ENCODE data around the gene CFL1. TPM values are rescaled to one million over a fixed set of nuclear protein-coding genes. Genes with fewer than 3 reads are reported as not detected.

CFL1 gene
- total RNA-seq, 4 donors from 2014 or later = 1,308 to 1,852 (median 1,703) TPM

DNA sequence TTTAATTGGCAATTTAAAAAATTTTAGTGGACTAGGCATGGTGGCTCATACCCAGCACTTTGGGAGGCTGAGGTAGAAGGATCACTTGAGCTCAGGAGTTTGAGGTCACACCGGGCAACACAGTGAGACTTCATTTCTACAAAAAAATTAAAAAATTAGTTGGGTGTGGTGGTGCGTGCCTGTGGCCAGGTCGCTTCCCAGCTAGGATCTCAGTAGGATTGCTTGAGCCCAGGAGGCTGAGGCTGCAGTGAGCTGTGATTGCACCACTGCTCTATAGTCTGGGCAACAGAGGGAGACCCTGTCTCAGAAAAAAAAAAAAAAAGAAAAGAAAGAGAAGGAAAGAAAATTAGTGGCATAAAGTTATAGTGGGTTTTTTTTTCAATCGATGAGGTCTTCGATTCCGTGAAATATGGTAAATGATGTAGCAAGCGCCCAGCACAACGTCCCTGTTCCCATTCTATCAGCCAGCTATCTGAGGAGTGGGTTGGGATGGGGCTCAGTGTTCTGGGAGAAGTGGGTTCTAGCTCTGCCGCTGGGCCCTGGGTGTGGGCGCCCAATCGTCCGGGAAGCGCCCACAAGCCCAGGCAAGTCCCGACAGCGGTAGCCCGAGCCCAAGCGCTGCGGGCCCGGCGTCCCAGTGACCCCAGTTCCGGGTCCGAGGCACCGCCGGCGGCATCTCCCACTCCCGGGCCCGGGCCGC, 40.8 kb upstream of the CFL1 start:
- peaks cover 21% of the 10 kb centered on the region for H3K27me3 ChIP-seq

GRCh38 chr11:65897020-65897471, 39.1 kb upstream of the CFL1 start:
- no peak overlapping the region for H3K27ac ChIP-seq
- intact Hi-C loops (cut with DNase I; ENCODE audit: low total_unique reads) = no loop called here
- in situ Hi-C loops (cut with MboI; ENCODE audit: low pct_ligation_motif_present in 1 of 4, low pct_unique_long_range_greater_than_20kb in 1 of 4, low sequenced_read_pairs in 3 of 4) = loop anchor here in 2 of 4 donors (25.0 kb wide), 1 partner anchor 90 kb away; no protein-coding TSS in a partner anchor
- H3K9me3 ChIP-seq = no peaks in the 10 kb centered on the region
- TF ChIP-seq, protein P1, sequence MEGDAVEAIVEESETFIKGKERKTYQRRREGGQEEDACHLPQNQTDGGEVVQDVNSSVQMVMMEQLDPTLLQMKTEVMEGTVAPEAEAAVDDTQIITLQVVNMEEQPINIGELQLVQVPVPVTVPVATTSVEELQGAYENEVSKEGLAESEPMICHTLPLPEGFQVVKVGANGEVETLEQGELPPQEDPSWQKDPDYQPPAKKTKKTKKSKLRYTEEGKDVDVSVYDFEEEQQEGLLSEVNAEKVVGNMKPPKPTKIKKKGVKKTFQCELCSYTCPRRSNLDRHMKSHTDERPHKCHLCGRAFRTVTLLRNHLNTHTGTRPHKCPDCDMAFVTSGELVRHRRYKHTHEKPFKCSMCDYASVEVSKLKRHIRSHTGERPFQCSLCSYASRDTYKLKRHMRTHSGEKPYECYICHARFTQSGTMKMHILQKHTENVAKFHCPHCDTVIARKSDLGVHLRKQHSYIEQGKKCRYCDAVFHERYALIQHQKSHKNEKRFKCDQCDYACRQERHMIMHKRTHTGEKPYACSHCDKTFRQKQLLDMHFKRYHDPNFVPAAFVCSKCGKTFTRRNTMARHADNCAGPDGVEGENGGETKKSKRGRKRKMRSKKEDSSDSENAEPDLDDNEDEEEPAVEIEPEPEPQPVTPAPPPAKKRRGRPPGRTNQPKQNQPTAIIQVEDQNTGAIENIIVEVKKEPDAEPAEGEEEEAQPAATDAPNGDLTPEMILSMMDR (IDR thresholded peaks at IDR 0.05) = no peak
- TF ChIP-seq POLR2A (IDR thresholded peaks at IDR 0.05) (no peak), EP300 (IDR thresholded peaks at IDR 0.05; ENCODE audit: low read depth) (no peak), POLR2AphosphoS5 (IDR thresholded peaks at IDR 0.05) (no peak)
- DNase-seq = no peak
- no peak overlapping the region for H3K4me3 ChIP-seq
- peaks cover 24 to 48% (median 36%) of the 10 kb centered on the region in 4 donors for H3K4me1 ChIP-seq
- peaks cover 21% of the 10 kb centered on the region for H3K27me3 ChIP-seq
- no peaks in the 10 kb centered on the region for H3K36me3 ChIP-seq
- WGBS, 2 donors (ENCODE audit: low coverage in 1 of 2) = 88 to 96% methylated on average over 3 to 4 of the region's 4 CpGs

More for the DNA sequence above, 40.8 kb upstream of the CFL1 start:
- no peaks in the 10 kb centered on the region for H3K9me3 ChIP-seq
- no peaks in the 10 kb centered on the region for H3K36me3 ChIP-seq
- TF ChIP-seq POLR2A (IDR thresholded peaks at IDR 0.05) (no peak), POLR2AphosphoS5 (IDR thresholded peaks at IDR 0.05) (no peak), EP300 (IDR thresholded peaks at IDR 0.05; ENCODE audit: low read depth) (no peak)
- peak overlapping the region in 2 of 4 donors; percentile 70 to 78 for H3K27ac ChIP-seq
- DNase-seq = no peak
- 36 to 80% methylated on average over 8 to 20 of the region's 28 CpGs for WGBS, 2 donors (ENCODE audit: low coverage in 1 of 2)
- peaks cover 6 to 30% (median 20%) of the 10 kb centered on the region in 4 donors for H3K4me1 ChIP-seq
- intact Hi-C loops (cut with DNase I; ENCODE audit: low total_unique reads) (no loop called here), in situ Hi-C loops (cut with MboI; ENCODE audit: low pct_ligation_motif_present in 1 of 4, low pct_unique_long_range_greater_than_20kb in 1 of 4, low sequenced_read_pairs in 3 of 4) (loop anchor here in 2 of 4 donors (25.0 kb wide), 1 partner anchor 88 kb away; no protein-coding TSS in a partner anchor)
- H3K4me3 ChIP-seq = peak overlapping the region in 3 of 4 donors; percentile 44 to 61 (median 60)

- no peak for DNase-seq
- intact Hi-C loops (cut with DNase I; ENCODE audit: low total_unique reads) (no loop called here), in situ Hi-C loops (cut with MboI; ENCODE audit: low pct_ligation_motif_present in 1 of 4, low pct_unique_long_range_greater_than_20kb in 1 of 4, low sequenced_read_pairs in 3 of 4) (loop anchor here in 2 of 4 donors (25.0 kb wide), 1 partner anchor 91 kb away; no protein-coding TSS in a partner anchor)
- peaks cover 21% of the 10 kb centered on the region for H3K27me3 ChIP-seq
- H3K4me1 ChIP-seq = peaks cover 29 to 55% (median 43%) of the 10 kb centered on the region in 4 donors
- H3K27ac ChIP-seq = no peak overlapping the region
- H3K36me3 ChIP-seq = no peaks in the 10 kb centered on the region
- TF ChIP-seq POLR2AphosphoS5 (IDR thresholded peaks at IDR 0.05) (no peak), POLR2A (IDR thresholded peaks at IDR 0.05) (no peak), EP300 (IDR thresholded peaks at IDR 0.05; ENCODE audit: low read depth) (no peak)
- TF ChIP-seq, protein P1 (IDR thresholded peaks at IDR 0.05) = no peak
- 90 to 92% methylated on average over 5 to 14 of the region's 14 CpGs for WGBS, 2 donors (ENCODE audit: low coverage in 1 of 2)
- no peak overlapping the region for H3K4me3 ChIP-seq
- no peaks in the 10 kb centered on the region for H3K9me3 ChIP-seq
Observed at GRCh38 chr11:65896034-65896999, 38.3 kb upstream of the CFL1 start.

DNA sequence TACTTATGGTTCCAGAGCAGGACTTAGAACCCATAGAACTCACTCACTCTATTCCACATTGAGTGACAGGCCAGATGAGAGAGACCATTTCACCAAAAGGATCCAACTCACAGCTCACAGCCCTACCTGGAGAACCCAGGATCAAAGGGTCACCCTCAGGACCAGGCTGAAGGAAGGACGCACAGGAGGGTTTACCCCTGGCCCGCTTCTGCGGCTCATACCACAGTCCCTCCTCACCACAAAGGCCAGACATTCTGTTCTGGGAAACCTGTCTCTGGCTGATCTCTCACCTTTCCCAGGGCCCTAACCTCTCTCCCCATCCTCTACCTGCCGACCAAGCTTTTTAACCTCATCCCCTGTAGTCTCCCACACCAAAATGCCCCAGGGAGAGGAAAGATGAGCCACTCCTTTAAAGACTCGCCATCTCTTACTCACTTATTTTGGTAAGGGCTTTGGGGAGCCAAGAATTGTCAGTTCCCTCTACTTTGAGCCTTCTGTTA, 37.6 kb upstream of the CFL1 start:
- Histone ChIP-seq H3K4me3 (no peak overlapping the region), H3K4me1 (peaks cover 29 to 59% (median 47%) of the 10 kb centered on the region in 4 donors), H3K27ac (no peak overlapping the region), H3K36me3 (no peaks in the 10 kb centered on the region), H3K9me3 (no peaks in the 10 kb centered on the region), H3K27me3 (peaks cover 21% of the 10 kb centered on the region)
- in situ Hi-C loops (cut with MboI; ENCODE audit: low pct_ligation_motif_present in 1 of 4, low pct_unique_long_range_greater_than_20kb in 1 of 4, low sequenced_read_pairs in 3 of 4) = loop anchor here in 2 of 4 donors (25.0 kb wide), 1 partner anchor 92 kb away; no protein-coding TSS in a partner anchor
- intact Hi-C loops (cut with DNase I; ENCODE audit: low total_unique reads) = no loop called here
- 89 to 90% methylated on average over 2 to 5 of the region's 5 CpGs for WGBS, 2 donors (ENCODE audit: low coverage in 1 of 2)
- TF ChIP-seq EP300 (IDR thresholded peaks at IDR 0.05; ENCODE audit: low read depth) = no peak
- TF ChIP-seq POLR2A (IDR thresholded peaks at IDR 0.05) = no peak
- TF ChIP-seq, protein P1 (IDR thresholded peaks at IDR 0.05) = no peak
- TF ChIP-seq POLR2AphosphoS5 (IDR thresholded peaks at IDR 0.05) = no peak
- no peak for DNase-seq
